Measurements from ENCODE around the gene SPATS2.
"Not testable (repeated sequence)": the region's sequence is repeated elsewhere in the genome, so short reads cannot be mapped to it uniquely, and the experiment has no call there.

SPATS2 gene

DNA sequence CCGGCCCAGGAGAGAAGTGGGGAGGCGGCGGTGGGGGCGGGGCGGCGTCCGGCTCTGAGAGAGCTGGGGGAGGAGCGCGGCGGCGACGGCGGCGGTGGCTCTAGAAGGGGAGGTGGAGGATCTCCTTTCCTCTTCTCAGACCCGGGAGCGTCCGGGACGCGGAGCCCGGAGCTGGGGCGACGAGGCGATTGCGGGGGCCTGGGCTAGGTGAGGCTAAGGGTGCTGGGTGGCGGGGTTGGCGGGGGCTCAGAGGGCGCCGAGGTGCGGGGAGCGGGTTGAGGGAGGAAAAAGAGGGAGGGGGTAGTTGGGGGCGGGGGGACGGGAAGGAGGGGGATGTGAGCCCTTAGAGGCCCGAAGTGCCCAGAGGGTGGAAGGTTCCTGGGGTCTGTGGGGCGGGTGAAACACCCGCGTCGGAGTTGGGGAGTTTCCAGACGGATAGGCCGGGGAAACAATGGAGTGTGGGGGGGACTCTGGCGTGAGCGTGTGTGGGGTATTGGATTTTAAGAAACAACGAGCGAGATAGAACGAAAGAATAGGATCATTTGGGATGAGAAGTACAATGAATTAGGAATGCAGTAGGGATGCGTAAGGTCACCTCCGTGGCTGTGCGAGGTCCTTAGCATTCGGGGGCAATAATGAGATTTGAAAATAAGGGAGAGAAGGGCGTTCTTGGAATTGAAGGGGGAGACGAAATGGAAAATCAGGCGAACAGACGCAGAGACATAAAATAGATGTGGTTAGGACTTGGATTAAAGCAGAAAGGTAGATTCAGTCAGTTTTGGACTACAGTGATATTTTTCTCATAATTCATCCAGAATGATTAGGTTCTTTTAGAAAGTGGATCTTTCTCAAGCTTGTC lies at the start of gene SPATS2:
SPATS2 (plus strand) TSS at position 82 of the 859 bp plus-strand sequence. CDS start 93,551 bp downstream, outside the sequence.
- in situ Hi-C loops (cut with HindIII; ENCODE audit: low pct_ligation_motif_present, low sequenced_read_pairs), result loop anchor here (25.0 kb wide), 1 partner anchor 145 kb away; no protein-coding TSS in a partner anchor

DNA sequence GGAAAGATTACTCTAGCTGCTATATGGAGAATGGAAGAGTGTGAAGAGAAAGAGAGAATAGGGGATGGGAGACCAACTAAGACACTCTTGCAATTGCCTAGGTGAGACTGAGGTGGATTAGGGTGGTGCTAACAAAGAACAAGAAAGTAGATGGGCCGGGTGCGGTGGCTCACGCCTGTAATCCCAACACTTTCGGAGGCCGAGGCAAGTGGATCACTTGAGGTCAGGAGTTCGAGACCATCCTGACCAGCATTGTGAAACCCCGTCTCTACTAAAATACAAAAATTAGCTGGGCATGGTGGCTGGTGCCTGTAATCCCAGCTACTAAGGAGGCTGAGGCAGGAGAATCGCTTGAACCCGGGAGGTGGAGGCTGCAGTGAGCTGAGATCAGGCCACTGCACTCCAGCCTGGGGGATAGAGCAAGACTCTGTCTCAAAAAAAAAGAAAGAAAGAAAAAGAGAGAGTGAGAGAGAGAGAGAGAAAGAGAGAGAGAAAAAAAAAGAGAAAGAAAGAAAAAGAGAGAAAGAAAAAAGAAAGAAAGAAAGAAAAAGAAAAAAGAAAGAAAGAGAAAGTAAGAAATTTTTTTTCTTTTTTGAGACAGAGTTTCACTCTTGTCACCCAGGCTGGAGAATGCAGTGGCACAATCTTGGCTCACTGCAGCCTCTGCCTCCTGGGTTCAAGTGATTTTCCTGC lies 46.7 kb upstream of the SPATS2 start:
- in situ Hi-C loops (cut with HindIII; ENCODE audit: low pct_ligation_motif_present, low sequenced_read_pairs); H3K27me3 ChIP-seq (replicated peaks); DNase-seq; H3K36me3 ChIP-seq (replicated peaks); H3K27ac ChIP-seq; H3K4me3 ChIP-seq (ENCODE audit: low read depth, low read length): not testable (repeated sequence)

More for the DNA sequence above, at the start of gene SPATS2:
- Histone ChIP-seq H3K4me3 (ENCODE audit: low read depth, low read length) (peak within 1 kb of the TSS; percentile 78), H3K27me3 (replicated peaks) (no peaks in the 10 kb centered on the region), H3K27ac (peak within 1 kb of the TSS; percentile 94), H3K36me3 (replicated peaks) (peaks cover 2% of the 10 kb centered on the region)
- TF ChIP-seq, protein P1, sequence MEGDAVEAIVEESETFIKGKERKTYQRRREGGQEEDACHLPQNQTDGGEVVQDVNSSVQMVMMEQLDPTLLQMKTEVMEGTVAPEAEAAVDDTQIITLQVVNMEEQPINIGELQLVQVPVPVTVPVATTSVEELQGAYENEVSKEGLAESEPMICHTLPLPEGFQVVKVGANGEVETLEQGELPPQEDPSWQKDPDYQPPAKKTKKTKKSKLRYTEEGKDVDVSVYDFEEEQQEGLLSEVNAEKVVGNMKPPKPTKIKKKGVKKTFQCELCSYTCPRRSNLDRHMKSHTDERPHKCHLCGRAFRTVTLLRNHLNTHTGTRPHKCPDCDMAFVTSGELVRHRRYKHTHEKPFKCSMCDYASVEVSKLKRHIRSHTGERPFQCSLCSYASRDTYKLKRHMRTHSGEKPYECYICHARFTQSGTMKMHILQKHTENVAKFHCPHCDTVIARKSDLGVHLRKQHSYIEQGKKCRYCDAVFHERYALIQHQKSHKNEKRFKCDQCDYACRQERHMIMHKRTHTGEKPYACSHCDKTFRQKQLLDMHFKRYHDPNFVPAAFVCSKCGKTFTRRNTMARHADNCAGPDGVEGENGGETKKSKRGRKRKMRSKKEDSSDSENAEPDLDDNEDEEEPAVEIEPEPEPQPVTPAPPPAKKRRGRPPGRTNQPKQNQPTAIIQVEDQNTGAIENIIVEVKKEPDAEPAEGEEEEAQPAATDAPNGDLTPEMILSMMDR (IDR thresholded peaks at IDR 0.05; ENCODE audit: low read depth, low read length, missing control alignments), result no peak
- DNase-seq, result peak; percentile 96

DNA sequence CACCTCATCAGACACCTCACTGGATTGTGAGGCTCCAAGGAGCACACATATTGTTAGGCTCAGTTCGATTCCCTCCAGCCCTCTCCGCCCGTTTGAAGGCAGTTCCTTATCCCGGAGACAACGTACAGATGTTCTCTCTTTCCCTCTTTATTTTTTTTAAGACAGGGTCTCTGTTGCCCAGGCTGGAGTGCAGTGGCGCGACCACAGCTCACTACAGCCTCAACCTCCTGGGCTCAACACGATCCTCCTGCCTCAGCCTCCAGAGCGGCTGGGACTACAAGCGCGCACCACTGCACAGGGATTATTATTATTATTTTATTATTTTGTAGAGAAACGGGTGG lies 44.9 kb upstream of the SPATS2 start:
- in situ Hi-C loops (cut with HindIII; ENCODE audit: low pct_ligation_motif_present, low sequenced_read_pairs), result no loop called here
- no peak for DNase-seq
- TF ChIP-seq, protein P1 (IDR thresholded peaks at IDR 0.05; ENCODE audit: low read depth, low read length, missing control alignments), result no peak
- Histone ChIP-seq H3K27ac (peak overlapping the region; percentile 49), H3K27me3 (replicated peaks) (no peaks in the 10 kb centered on the region), H3K4me3 (ENCODE audit: low read depth, low read length) (peak overlapping the region; percentile 78), H3K36me3 (replicated peaks) (no peaks in the 10 kb centered on the region)

DNA sequence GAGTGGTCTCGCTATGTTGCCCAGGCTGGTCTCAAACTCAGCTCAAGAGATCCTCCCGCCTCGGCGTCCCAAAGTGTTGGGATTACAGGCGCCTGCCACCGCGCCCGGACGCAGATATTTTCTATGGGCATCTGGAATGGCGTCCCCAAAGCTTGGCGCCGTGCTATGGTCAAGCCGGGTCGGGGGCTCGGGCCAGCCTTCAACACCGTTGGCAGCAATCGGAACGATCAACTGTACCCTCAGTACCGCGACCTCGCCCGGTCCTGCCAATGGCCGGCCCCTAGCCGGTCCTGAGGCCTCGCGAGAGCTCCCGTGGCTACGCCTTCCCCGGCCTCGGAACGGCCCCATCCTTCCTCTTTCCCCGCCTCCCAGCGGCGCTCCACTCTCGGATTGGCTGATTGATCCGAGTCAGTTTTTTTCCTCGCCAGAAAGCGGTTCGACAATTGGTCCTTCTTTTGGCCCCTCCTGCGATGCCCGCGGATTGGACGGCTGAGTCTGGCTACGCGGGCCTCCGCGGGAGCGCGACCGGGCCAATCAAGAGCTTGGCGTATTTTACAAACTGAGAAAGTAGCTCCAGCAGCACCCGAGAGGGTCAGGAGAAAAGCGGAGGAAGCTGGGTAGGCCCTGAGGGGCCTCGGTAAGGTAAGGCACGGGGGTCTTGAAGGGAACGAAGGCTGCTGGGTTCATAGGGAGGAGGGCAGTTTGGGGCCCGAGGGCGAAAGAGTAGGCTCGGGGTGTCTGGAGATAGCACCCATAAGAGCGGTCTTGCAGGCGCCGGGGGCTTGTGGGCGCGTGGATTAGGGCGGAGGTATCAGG lies 44.3 kb upstream of the SPATS2 start, which contains the start of gene TROAP:
TROAP (plus strand) TSS at position 548 of the 816 bp plus-strand sequence. CDS start 354 bp downstream, outside the sequence.
- TF ChIP-seq, protein P1 (IDR thresholded peaks at IDR 0.05; ENCODE audit: low read depth, low read length, missing control alignments), result no peak
- Histone ChIP-seq H3K27me3 (replicated peaks) (no peaks in the 10 kb centered on the region), H3K36me3 (replicated peaks) (no peaks in the 10 kb centered on the region), H3K27ac (peak within 1 kb of the TSS; percentile 49), H3K4me3 (ENCODE audit: low read depth, low read length) (peak within 1 kb of the TSS; percentile 87)
- DNase-seq, result peak; percentile 99
- in situ Hi-C loops (cut with HindIII; ENCODE audit: low pct_ligation_motif_present, low sequenced_read_pairs), result no loop called here

DNA sequence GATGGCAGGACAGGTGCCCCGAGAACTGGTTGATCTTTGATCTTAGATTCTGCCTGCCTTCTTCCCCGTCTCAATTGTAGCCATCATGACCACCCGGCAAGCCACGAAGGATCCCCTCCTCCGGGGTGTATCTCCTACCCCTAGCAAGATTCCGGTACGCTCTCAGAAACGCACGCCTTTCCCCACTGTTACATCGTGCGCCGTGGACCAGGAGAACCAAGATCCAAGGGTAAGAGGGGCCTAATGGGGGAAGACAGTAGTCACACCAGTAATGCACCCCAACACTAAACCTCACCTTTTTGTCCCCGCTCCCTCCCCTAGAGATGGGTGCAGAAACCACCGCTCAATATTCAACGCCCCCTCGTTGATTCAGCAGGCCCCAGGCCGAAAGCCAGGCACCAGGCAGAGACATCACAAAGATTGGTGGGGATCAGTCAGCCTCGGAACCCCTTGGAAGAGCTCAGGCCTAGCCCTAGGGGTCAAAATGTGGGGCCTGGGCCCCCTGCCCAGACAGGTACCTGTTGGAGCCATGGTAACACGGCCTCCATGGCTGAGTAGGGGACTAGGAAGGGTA lies 43.7 kb upstream of the SPATS2 start:
- Histone ChIP-seq H3K27me3 (replicated peaks) (no peaks in the 10 kb centered on the region), H3K27ac (no peak overlapping the region), H3K4me3 (ENCODE audit: low read depth, low read length) (peak overlapping the region; percentile 87), H3K36me3 (replicated peaks) (no peaks in the 10 kb centered on the region)
- TF ChIP-seq, protein P1 (IDR thresholded peaks at IDR 0.05; ENCODE audit: low read depth, low read length, missing control alignments), result no peak
- in situ Hi-C loops (cut with HindIII; ENCODE audit: low pct_ligation_motif_present, low sequenced_read_pairs), result no loop called here
- DNase-seq, result no peak

All from brain microvascular endothelial cell (primary cell).